Activated CD4-positive, alpha-beta T cell treated with anti-CD3 and anti-CD28 coated beads, Interleukin-2, Interleukin-6, amounts not matched to agents 100 ng/mL and 50 ng/mL, durations not matched to agents 16 hours and 8 hours (primary cell): ENCODE results near the gene SNAP25.

ENCODE experiments used
- DNase-seq: peaks from one replicate; pipeline ENCODE4 v3.0.0-alpha.2; 2020

SNAP25 gene

DNA sequence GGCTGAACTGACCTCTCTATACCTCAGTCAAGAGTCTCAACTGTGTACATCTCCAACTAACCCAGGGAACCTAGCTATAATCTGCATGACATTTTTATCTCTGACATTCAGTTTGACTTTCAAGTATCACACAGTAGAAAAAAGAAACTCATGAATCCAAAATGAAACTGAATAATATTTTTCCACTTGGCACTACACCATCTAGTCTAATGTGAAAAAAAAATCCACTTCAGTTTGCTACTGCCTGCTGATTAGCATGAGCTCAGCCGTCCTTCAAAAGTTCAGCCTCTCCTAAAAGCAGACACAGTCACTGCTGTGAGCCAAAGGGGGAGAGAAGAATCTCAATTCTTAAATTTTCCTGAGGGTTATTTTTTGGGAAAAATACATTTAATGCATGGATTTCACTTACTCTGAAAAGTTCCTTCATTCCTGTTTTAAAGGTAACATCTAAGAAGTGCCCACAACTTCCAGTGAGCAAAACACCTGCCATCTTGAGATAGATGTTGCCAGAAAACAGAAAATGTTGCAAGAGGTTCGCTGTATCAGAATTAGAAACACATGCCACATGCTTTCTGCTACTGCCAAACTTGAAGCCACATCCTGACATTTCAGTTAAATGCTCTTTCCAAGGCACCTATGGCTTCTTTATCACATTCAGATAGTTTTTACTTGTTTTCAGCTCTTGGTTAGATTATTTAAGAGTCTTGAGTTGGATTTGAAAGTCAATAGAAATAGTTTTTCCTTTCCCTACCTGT, 120.0 kb downstream of the SNAP25 start:
- no peak for DNase-seq

GRCh38 chr20:10339609-10340008, 121.0 kb downstream of the SNAP25 start:
- DNase-seq = no peak

DNA sequence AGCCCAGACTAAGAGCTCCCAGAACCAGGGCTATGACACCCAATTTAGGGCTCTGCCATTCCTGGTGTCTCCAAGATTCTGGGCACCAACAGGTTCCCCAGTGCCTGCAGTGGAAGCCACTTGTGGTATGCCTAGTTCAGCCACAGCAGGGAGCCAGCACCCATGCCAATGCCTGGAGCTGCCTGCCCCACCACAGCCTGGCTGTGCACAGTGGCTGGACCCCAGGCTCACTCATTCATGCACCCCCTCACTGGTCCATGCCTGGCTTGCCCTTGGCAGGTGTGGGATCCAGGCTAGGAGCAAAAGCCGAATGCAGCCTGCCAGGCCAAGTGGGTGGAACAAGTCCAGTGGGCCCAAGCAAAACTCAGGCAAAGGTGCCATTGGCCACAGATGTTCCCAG, 123.5 kb downstream of the SNAP25 start:
- no peak for DNase-seq

GRCh38 chr20:10344953-10345352, 126.3 kb downstream of the SNAP25 start:
- no peak for DNase-seq

GRCh38 chr20:10347086-10347880, 128.7 kb downstream of the SNAP25 start:
- DNase-seq = no peak

- no peak for DNase-seq
These were observed 130.5 kb downstream of the SNAP25 start for GRCh38 chr20:10349118-10349517.

DNA sequence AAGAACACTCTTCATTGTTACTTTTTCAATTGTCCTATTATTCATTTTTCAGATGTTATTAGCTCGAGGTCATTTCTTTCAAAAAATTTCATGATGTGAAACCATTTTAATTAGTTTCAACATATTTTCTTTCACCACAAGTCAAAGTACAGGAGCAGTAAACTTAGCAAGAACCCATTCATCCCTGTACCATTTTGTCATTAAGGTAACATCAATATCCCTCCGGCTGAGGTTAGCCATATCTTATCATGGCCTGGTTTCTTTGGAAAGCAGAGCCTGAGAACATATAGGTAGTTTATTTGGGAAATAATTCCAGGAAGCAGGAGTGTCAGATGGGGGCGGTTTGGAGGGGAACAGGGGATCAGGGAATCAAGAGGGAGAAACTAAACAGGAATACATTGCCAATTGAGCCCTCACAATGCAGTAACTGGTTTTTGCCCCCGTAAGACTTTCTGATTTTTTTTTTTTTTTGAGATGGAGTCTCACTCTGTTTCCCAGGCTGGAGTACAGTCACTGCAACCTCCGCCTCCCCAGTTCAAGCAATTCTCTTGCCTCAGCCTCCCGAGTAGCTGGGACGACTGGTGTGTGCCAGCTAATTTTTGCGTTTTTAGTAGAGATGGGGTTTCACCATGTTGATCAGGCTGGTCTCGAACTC, 131.7 kb downstream of the SNAP25 start:
- DNase-seq = no peak

DNA sequence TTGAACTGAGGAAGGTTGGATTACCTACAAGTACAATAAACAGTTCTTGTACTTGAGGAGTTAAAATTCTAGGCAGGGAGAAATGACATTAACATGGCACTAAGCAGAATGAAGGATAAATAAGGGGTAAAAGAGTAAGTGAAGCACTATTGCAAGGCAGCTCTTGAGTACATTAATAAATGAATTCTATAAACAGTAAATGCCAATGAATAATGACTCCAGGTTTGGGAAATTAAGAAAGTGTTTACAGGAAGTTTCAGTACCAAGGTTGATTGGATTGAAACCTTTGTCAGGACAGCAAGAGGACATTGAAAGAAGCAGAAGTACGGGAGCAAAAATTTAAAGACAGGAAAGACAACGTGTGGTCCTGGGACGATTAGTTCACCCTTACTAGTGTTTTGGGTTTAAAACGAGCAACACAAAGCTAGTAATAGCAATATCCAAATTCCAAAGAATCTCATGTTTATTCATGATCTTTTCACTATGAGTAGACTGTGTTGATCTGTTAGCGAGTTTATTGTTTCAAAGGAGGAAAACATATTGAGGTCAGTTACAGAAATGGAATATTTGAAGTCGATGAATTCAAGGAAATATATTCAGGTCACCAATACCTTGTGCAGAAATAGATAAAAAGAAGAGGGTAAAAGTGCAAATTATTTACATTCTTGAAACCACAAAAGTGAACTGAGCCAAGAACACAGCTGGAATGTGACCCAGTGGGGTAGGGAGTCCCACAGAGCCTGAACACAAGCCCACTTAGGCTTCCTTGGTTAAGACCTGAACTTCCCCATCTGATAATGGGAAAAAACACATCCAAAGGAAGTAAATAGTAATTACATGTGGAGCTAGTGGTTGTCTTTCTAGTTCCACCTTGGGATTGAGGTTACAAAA, 134.5 kb downstream of the SNAP25 start:
- DNase-seq = peak; percentile 5

DNA sequence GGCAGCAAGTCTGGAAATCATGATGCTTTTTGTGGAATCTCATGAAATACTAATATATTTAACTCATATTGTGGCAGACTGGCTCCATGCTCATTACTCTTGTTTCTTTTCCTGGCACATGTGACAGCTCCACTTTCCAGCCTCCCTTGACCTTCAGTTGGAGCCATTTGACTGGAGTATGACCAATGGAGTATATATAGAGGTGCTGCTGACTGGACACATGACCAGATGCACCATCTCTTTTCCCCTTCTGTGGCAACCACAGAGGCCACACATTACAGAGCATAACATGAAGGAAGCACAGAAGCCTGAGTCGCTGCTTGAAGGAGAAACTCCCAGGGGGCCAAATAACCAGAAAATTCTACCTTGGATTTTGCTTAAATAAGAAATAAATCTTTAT, 138.0 kb downstream of the SNAP25 start:
- DNase-seq = no peak
